GM19193 (cell line): ENCODE data around the gene XRN2.

Experiments
- POLR2A ChIP-seq: IDR thresholded peaks from 4 replicates; pipeline ENCODE4 v1.6.1; 2011; ENCODE audit not compliant: insufficient read depth, insufficient read length; ENCODE audit errors: extremely low read depth

The XRN2 gene

GRCh38 chr20:21391185-21391971 lies 88.2 kb downstream of the XRN2 start:
- TF ChIP-seq POLR2A, result no peak

DNA sequence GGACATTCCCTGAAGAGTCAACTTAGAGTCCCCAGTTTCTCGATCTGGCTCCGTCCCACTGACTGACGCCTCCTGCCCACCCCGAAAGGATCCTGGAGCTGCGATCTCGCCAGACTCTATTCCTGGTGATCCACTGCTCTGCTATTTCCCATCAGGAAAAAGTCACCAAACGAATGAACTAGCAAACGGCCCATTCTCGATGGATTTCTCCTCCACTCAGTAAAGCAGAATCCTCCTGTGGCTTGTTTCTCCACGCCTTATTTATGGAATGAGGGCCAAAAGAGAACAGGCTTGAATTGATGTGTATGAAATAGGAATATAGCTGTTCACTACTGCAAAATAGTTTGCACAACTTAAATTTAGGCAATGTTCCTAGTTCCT lies 88.8 kb downstream of the XRN2 start:
- no peak for TF ChIP-seq POLR2A

DNA sequence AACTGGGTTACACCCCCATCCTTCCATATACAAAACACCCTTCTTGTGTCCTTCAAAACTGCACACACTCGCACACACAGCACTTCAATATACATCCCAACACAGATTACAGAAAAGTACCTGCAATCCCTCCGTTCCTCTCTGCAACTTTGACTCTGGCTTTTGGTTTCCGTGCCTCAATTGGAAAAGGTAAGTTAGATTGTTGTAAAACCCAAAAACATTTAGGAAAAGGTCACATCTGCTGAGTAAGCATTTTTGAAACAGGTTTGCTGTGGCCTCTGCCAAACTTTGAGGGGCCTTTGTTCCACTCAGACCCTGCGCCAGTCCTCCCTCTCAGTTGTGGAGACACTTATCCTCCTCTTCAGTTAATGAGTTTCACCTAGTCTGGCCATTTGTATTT lies 90.0 kb downstream of the XRN2 start:
- TF ChIP-seq POLR2A, result no peak

GRCh38 chr20:21393816-21394519 lies 90.8 kb downstream of the XRN2 start:
- no peak for TF ChIP-seq POLR2A

DNA sequence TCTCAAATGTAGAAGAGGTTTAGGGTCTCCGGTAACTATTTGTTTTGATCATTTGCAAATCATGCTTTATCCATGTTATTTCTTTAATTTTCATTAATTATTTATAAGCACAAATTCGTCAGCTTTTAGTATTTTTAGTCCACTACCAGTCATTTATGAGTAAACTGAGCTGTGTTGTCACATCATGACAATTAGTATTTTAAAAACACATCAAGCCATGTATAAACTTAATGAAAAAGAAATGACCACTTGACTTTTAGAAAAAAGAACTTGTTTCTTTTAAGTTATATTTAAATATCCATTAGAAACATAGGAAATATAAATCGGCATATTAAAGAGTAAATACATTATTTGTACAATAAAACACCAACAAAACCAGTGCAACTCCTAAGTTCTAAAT lies 91.4 kb downstream of the XRN2 start:
- TF ChIP-seq POLR2A, result no peak

- no peak for TF ChIP-seq POLR2A
These were observed 92.0 kb downstream of the XRN2 start for GRCh38 chr20:21395051-21395665.

DNA sequence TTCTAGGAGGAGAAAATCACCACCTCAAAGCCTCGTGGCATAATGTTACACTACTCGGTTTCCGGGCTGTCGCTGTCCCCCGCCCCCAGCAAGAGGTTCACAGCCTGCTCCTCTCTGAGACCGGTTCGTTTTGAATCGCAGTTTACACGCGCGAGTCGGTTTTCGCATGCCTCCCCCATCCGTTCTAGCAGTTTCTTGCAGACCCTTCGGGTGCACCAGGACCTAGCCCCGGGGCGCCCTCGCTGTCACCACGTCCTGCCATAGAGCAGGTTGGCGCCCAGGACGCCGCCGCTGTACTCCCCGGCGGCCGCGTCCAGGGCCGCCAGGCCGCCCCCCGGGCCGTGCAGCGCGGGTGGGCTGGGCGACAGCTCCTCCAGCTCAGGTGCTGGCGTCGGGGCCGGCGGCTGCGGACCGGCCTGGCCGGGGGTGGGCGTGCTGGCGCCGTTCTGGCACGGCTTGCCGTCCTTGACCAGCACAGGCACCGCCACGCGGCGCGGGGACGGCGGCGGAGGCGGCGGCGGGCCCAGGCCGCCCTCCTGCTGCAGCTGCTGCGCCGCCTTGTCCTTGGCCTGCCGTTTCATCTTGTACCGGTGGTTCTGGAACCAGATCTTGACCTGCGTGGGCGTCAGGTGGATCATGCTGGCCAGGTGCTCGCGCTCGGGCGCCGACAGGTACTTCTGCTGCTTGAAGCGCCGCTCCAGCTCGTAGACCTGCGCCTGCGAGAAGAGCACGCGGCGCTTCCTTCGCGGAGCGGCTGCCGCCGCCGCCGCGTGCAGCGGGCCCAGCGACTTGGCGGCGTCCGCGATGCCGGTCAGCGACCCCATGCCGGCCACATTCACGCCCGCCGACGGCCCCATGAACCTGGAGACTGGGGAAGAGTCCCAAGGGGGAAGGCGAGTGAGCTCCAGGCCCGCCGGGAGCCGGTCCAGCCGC lies 92.8 kb downstream of the XRN2 start:
- TF ChIP-seq POLR2A, result no peak

DNA sequence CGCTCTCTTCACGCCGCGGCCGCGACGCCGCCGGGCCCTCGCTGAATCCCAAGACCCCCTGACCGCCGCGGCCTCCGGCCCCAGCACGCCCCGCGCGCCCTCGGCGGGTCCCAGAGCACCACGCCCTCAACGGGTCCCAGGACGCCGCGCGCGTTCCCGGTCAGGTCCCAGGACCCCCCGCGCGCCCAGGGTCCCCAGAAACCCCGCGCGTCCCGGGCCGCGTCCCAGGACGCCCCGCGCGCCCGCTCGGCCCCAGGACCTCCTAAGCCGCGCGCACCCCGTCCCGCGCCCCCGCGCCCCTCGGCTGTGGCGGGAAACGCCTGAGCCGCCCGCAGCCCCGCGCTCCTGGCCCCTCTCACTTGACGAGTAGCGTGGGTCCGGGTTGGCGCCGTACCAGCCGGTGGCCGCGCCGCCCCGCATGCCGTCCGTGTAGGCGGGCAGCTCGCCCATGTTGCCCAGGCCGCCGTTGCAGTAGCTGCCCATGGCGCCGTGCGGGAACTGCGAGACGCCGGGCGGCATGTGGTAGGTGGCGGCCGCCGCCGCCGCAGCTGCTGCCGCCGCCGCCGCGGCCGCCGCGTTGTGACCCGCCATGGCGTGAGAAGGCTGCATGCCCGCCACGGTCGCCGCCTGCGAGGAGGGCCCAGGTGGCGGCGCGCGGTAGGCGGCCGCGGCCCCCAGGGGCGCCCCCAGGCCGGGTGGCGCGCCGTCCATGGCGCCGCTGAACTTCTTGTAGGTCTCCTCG lies 93.6 kb downstream of the XRN2 start:
- TF ChIP-seq POLR2A, result no peak

GRCh38 chr20:21397341-21398108 lies 94.4 kb downstream of the XRN2 start, which contains the start of gene NKX2-4:
Gene NKX2-4 (minus strand): TSS chr20:21397526. CDS start chr20:21397399, 127 bp downstream.
- TF ChIP-seq POLR2A, result no peak

DNA sequence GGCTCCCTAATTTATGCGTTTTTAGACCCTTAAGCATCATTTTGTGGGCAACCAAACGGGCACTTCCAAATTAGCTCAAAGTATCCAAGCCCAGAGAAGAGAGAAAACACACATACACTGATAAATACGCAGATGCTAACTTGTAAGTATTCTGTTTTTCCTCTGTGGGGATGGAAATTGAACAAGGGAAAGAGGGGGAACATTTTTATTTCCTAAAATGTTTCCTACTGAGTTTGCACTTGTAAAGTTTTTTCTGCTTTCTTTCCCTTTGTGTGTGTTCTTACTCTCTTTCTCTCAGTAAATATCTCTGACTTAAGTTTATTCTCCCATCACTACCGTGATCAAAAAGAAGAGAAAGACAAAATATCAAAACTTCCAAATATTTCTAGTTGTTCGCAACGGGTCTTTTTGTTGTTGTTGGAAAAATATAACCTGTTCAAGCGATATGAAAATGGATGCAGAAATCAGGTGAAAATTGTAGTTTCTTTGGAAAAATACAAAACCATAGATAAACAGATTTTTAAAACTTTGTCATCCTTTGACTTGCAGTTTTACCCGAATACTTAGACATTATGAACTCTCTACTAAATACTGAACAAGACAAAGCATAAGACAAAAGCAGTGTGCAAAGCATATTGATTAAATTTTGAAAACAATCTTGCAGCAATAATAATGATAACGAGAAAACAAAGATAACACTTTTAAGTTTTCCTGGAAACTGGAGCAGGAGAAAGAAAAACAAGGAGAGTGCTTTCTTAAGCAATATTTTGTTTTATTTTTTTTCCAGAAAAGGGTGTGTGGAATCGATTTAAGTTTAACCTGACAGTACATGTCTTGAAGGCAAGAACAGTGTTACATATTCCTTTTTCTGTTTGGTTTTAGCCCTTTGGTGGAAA lies 95.2 kb downstream of the XRN2 start:
- no peak for TF ChIP-seq POLR2A

GRCh38 chr20:21399005-21399475 lies 95.9 kb downstream of the XRN2 start:
- no peak for TF ChIP-seq POLR2A

GRCh38 chr20:21411725-21412124 lies 108.6 kb downstream of the XRN2 start:
- TF ChIP-seq POLR2A, result no peak
